NCI-H82 (cell line): ENCODE results near the gene MRPS25.
A peak's percentile ranks its signal among the peaks of the same experiment; 100 is the strongest.

ENCODE experiments used
- DNase-seq: peaks from one replicate; lab custom pipeline; 2025; lab: John Stamatoyannopoulos, UW

Gene MRPS25

GRCh38 chr3:15064835-15065549 lies at the start of gene MRPS25:
TSS of gene MRPS25 (minus strand) at chr3:15065315. CDS start at chr3:15065194, 121 bp downstream.
- DNase-seq = peak; percentile 92

GRCh38 chr3:15113884-15114283 lies 48.8 kb upstream of the MRPS25 start:
- DNase-seq = no peak

- peak; percentile 48 for DNase-seq
Measured at GRCh38 chr3:15113471-15113870, 48.4 kb upstream of the MRPS25 start.

- DNase-seq = no peak
Measured at GRCh38 chr3:15112011-15112410, 46.9 kb upstream of the MRPS25 start.

- DNase-seq = no peak
Measured at GRCh38 chr3:15110206-15110605, 45.1 kb upstream of the MRPS25 start.

- no peak for DNase-seq
Measured at GRCh38 chr3:15108869-15109268, 43.8 kb upstream of the MRPS25 start.

- peak; percentile 75 for DNase-seq
Measured at GRCh38 chr3:15108082-15108545, 43.0 kb upstream of the MRPS25 start.

GRCh38 chr3:15107075-15107947 lies 42.2 kb upstream of the MRPS25 start:
- no peak for DNase-seq

- no peak for DNase-seq
Measured at GRCh38 chr3:15102836-15103235, 37.7 kb upstream of the MRPS25 start.

- DNase-seq = no peak
Measured at GRCh38 chr3:15102256-15102655, 37.1 kb upstream of the MRPS25 start.

- no peak for DNase-seq
Measured at GRCh38 chr3:15099364-15100098, 34.4 kb upstream of the MRPS25 start.

- DNase-seq = peak; percentile 95
Measured at GRCh38 chr3:15098503-15099363, 33.6 kb upstream of the MRPS25 start, which contains the start of gene RBSN. TSS of gene RBSN (minus strand) at chr3:15099148. CDS start at chr3:15096120, 3,028 bp downstream.

GRCh38 chr3:15097891-15098290 lies 32.8 kb upstream of the MRPS25 start:
- DNase-seq = no peak

- no peak for DNase-seq
Measured at GRCh38 chr3:15096046-15096445, 30.9 kb upstream of the MRPS25 start.

GRCh38 chr3:15094187-15094875 lies 29.2 kb upstream of the MRPS25 start:
- no peak for DNase-seq

GRCh38 chr3:15092686-15093085 lies 27.6 kb upstream of the MRPS25 start:
- DNase-seq = no peak

- DNase-seq = no peak
Measured at GRCh38 chr3:15091575-15091974, 26.5 kb upstream of the MRPS25 start.

- DNase-seq = no peak
Measured at GRCh38 chr3:15089201-15089600, 24.1 kb upstream of the MRPS25 start.

- DNase-seq = no peak
Measured at GRCh38 chr3:15086699-15087098, 21.6 kb upstream of the MRPS25 start.

- no peak for DNase-seq
Measured at GRCh38 chr3:15086263-15086662, 21.1 kb upstream of the MRPS25 start.

- DNase-seq = no peak
Measured at GRCh38 chr3:15083252-15083651, 18.1 kb upstream of the MRPS25 start.
